HL-60 (cell line): Measurements from ENCODE around the gene STRIT1.

Experiments used
- DNase-seq, 2 experiments: peaks; one replicate each; pipeline ENCODE4 v3.0.0-alpha.2; 2010 to 2020; ENCODE audit warnings: low read depth in 1 of 2, low spot score in 1 of 2
- H3K27ac ChIP-seq: fragments of 250-450 bp; sonication (Bioruptor Pico); replicated peaks from 2 replicates; pipeline ENCODE4 v1.5.1; 2020; ENCODE audit warnings: mild to moderate bottlenecking, moderate library complexity
- H3K27me3 ChIP-seq: fragments of 250-450 bp; sonication (Bioruptor Pico); 2 replicates; pipeline ENCODE4 v1.5.1; 2021; ENCODE audit warnings: mild to moderate bottlenecking, moderate library complexity; ENCODE audit not compliant: insufficient read depth, poor library complexity, severe bottlenecking
- H3K4me3 ChIP-seq: replicated peaks from 2 replicates; pipeline ENCODE4 v1.5.1; 2011; ENCODE audit warnings: mild to moderate bottlenecking, control low read depth, low read length; ENCODE audit not compliant: insufficient read depth
- GABPA ChIP-seq: IDR thresholded peaks from 2 replicates; pipeline ENCODE4 v1.6.1; 2012; ENCODE audit warnings: low read depth
- POLR2AphosphoS5 ChIP-seq: IDR thresholded peaks from 2 replicates; pipeline ENCODE4 v1.6.1; 2012; ENCODE audit warnings: low read depth
- SPI1 ChIP-seq: IDR thresholded peaks from 2 replicates; pipeline ENCODE4 v1.6.1; 2012; ENCODE audit warnings: low read depth, mild to moderate bottlenecking, borderline replicate concordance
- TF ChIP-seq, protein P1 (sequence below): IDR thresholded peaks from one replicate; pipeline ENCODE4 v1.5.1; 2011; ENCODE audit warnings: low read length, control low read depth, inconsistent platforms; ENCODE audit not compliant: insufficient read depth
- TF ChIP-seq, protein P2 (sequence below): IDR thresholded peaks from 2 replicates; pipeline ENCODE4 v1.6.1; 2012; ENCODE audit warnings: low read depth; ENCODE audit not compliant: insufficient replicate concordance

STRIT1 gene

DNA sequence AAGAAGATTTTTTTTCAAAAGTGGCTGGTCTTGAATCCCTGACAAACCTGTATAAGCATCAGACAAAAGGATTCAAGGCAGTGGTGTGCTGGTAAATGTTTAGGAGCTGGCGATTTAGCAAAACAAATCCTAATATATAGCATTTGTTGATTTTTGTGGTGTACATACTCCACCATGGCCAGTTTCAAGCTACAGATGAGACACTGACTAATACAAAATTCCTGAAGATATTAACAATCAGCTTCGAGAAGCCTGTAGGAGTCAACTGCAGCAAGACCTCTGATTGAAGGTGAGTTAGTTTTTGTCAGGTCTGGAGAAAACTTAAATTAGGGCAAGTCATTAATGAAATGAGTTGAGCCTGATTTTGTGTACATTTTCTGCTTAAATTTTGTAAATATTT lies 6.7 kb downstream of the STRIT1 start:
- Histone ChIP-seq H3K4me3 (no peak overlapping the region), H3K27me3 (no peaks in the 10 kb centered on the region), H3K27ac (no peak overlapping the region)
- TF ChIP-seq SPI1 = no peak
- DNase-seq = no peak

DNA sequence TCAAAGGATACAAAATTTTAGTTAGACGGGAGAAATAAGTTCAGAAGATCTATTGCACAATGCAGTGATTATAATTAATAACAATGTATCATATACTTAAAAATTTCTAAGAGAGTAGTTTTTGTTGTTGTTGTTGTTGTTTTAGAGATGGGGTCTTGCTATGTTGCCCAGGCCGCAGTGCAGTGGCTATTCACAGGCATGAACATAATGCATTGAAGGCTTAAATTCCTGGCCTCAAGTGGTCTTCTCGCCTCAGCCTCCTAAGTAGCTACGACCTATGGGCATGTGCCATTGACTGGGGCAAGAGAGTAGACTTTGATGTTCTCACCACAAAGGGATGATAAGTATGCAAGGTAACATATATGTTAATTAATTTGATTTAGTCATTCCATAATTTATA lies 7.5 kb downstream of the STRIT1 start:
- Histone ChIP-seq H3K27ac (no peak overlapping the region), H3K27me3 (no peaks in the 10 kb centered on the region), H3K4me3 (no peak overlapping the region)
- no peak for DNase-seq
- no peak for TF ChIP-seq SPI1
- TF ChIP-seq, protein P1, sequence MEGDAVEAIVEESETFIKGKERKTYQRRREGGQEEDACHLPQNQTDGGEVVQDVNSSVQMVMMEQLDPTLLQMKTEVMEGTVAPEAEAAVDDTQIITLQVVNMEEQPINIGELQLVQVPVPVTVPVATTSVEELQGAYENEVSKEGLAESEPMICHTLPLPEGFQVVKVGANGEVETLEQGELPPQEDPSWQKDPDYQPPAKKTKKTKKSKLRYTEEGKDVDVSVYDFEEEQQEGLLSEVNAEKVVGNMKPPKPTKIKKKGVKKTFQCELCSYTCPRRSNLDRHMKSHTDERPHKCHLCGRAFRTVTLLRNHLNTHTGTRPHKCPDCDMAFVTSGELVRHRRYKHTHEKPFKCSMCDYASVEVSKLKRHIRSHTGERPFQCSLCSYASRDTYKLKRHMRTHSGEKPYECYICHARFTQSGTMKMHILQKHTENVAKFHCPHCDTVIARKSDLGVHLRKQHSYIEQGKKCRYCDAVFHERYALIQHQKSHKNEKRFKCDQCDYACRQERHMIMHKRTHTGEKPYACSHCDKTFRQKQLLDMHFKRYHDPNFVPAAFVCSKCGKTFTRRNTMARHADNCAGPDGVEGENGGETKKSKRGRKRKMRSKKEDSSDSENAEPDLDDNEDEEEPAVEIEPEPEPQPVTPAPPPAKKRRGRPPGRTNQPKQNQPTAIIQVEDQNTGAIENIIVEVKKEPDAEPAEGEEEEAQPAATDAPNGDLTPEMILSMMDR = no peak
- no peak for TF ChIP-seq POLR2AphosphoS5
- TF ChIP-seq, protein P2, sequence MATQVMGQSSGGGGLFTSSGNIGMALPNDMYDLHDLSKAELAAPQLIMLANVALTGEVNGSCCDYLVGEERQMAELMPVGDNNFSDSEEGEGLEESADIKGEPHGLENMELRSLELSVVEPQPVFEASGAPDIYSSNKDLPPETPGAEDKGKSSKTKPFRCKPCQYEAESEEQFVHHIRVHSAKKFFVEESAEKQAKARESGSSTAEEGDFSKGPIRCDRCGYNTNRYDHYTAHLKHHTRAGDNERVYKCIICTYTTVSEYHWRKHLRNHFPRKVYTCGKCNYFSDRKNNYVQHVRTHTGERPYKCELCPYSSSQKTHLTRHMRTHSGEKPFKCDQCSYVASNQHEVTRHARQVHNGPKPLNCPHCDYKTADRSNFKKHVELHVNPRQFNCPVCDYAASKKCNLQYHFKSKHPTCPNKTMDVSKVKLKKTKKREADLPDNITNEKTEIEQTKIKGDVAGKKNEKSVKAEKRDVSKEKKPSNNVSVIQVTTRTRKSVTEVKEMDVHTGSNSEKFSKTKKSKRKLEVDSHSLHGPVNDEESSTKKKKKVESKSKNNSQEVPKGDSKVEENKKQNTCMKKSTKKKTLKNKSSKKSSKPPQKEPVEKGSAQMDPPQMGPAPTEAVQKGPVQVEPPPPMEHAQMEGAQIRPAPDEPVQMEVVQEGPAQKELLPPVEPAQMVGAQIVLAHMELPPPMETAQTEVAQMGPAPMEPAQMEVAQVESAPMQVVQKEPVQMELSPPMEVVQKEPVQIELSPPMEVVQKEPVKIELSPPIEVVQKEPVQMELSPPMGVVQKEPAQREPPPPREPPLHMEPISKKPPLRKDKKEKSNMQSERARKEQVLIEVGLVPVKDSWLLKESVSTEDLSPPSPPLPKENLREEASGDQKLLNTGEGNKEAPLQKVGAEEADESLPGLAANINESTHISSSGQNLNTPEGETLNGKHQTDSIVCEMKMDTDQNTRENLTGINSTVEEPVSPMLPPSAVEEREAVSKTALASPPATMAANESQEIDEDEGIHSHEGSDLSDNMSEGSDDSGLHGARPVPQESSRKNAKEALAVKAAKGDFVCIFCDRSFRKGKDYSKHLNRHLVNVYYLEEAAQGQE = no peak
- TF ChIP-seq GABPA = no peak

DNA sequence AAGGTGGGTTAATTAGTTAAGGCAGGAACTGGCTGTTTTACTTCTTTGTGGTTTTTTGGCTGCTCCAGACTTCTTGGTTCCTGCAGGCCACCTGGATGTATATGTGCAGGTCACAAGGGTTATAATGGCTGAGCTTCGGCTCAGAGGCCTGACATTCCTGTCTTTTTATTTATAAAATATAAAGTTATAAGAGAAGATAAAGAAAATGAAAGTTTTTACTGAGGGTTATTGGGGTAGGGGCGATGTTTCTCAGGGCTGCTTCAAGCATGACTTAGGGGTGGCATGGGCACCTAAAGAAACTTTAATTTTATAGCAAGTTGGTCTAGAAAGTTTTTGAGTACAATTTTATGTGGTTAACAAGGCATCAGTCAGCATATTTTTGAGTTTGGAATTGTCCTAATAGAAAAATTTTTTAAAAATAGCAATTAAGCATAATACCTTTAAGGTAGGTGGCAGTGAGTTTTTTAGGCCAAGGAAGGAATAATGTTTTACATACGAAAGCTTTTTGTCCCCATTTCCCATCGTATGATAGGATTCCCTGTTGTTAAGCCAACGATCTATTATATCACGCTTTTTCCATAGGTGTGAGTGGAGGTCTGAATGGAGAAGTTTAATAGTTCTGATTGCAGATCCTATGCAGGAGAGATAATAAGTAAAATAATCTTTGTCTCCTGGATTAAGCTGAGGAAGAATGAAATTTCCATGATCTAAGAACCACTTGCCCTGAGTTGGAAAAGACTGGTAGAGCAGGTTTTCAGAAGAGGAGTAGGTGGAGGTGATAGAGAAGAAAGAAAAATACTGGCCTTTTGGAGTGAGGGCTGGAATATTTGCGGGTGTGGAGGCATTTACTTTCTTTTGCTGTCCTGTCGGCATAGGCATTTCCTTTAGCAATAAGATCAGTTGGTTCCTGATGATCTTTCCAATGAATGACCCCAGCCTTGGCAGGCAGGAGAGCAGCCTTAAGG lies 10.1 kb downstream of the STRIT1 start:
- Histone ChIP-seq H3K4me3 (no peak overlapping the region), H3K27me3 (no peaks in the 10 kb centered on the region), H3K27ac (no peak overlapping the region)
- TF ChIP-seq SPI1 (no peak), GABPA (no peak), POLR2AphosphoS5 (no peak)
- TF ChIP-seq, protein P2 = no peak
- TF ChIP-seq, protein P1 = no peak
- DNase-seq = no peak

DNA sequence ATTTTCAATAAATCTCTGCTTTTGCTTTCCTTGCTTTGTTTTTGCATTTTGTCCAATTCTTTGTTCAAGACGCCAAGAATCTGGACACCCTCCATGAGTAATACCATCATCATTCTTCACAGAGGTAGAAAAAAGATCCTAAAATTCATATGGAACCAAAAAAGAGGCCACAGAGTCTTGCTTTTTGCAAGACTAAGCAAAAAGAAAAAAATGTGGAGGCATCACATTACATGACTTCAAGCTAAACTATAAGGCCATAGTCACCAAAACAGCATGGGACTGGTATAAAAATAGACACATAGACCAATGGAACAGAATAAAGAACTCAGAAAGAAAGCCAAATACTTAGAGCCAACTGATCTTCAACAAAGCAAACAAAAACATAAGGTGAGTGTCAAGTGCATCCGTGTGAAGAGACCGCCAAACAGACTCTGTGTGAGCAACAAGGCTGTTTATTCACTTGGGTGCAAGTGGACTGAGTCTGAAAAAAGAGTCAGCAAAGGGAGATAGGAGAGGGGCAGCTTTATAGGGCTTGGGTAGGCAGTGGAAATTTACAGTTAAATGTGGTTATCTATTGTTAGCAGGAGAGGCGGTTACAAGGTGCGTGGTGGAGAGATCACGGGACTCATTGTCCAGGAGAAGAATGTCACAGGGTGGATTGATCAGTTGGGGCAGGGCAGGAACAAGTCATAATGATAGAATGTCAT lies 10.9 kb downstream of the STRIT1 start:
- no peak overlapping the region for H3K27ac ChIP-seq
- DNase-seq = no peak
- no peak overlapping the region for H3K4me3 ChIP-seq
- TF ChIP-seq SPI1 = no peak
- TF ChIP-seq, protein P1 = no peak
- TF ChIP-seq, protein P2 = no peak
- no peak for TF ChIP-seq GABPA
- TF ChIP-seq POLR2AphosphoS5 = no peak
- H3K27me3 ChIP-seq = no peaks in the 10 kb centered on the region
